Measurements from ENCODE around the gene TULP4.

The TULP4 gene

GRCh38 chr6:158322724-158323560, 10.7 kb downstream of the TULP4 start:
- H3K4me2 ChIP-seq (ENCODE audit: low read length): no peak overlapping the region
- no peak overlapping the region for H4K91ac ChIP-seq (ENCODE audit: low read depth, low read length)
- H3K79me1 ChIP-seq (ENCODE audit: low read length): no peaks in the 10 kb centered on the region
- H3K14ac ChIP-seq (ENCODE audit: low read length): no peak overlapping the region
- no peak overlapping the region for H4K12ac ChIP-seq (ENCODE audit: low read depth, low read length)
- peak overlapping the region; percentile 38 for H3K23ac ChIP-seq (ENCODE audit: low read length)
- peaks cover 2% of the 10 kb centered on the region for H3K79me2 ChIP-seq (ENCODE audit: control insufficient read depth, insufficient read depth, low read length, poor library complexity)
- H3K9me3 ChIP-seq (ENCODE audit: insufficient read depth, low read depth, low read length): no peaks in the 10 kb centered on the region
- WGBS (ENCODE audit: extremely low coverage, insufficient coverage, insufficient read length): no CpG with 5 or more reads among the region's 11 CpGs
- no peak overlapping the region for H3K9ac ChIP-seq (ENCODE audit: low read length)
- H2BK120ac ChIP-seq (ENCODE audit: insufficient read depth, low read length, poor library complexity): no peak overlapping the region
- H2AFZ ChIP-seq (ENCODE audit: insufficient read depth, low read length, poor library complexity): no peak overlapping the region
- DNase-seq: peak in 1 of 2 donors; percentile 52
- H2BK12ac ChIP-seq (ENCODE audit: low read length): no peak overlapping the region
- H3K27ac ChIP-seq (ENCODE audit: low read depth, low read length): no peak overlapping the region
- H4K8ac ChIP-seq (ENCODE audit: low read depth, low read length): no peak overlapping the region
- H3K4ac ChIP-seq (ENCODE audit: low read depth, low read length): no peak overlapping the region
- no peak overlapping the region for H2AK5ac ChIP-seq (ENCODE audit: low read length)
- peaks cover 0 to 2% of the 10 kb centered on the region in 2 experiments for H3K4me1 ChIP-seq (ENCODE audit: control insufficient read depth in 1 of 2, insufficient read depth in 2 of 2, low read length in 2 of 2)
- no peak overlapping the region for H2BK5ac ChIP-seq (ENCODE audit: low read depth, low read length, poor library complexity)
- no peak overlapping the region for H3K4me3 ChIP-seq (ENCODE audit: low read depth, low read length)
- no peaks in the 10 kb centered on the region for H3K36me3 ChIP-seq (ENCODE audit: control insufficient read depth in 1 of 2, insufficient read depth in 2 of 2, low read length in 2 of 2)
- H3K27me3 ChIP-seq (ENCODE audit: insufficient read depth, low read length): no peaks in the 10 kb centered on the region
- no peak overlapping the region for H3K18ac ChIP-seq (ENCODE audit: low read length)

GRCh38 chr6:158323561-158323958, 11.3 kb downstream of the TULP4 start:
- Histone ChIP-seq H3K79me2 (ENCODE audit: control insufficient read depth, insufficient read depth, low read length, poor library complexity) (peaks cover 2% of the 10 kb centered on the region), H2AK5ac (ENCODE audit: low read length) (no peak overlapping the region), H2BK5ac (ENCODE audit: low read depth, low read length, poor library complexity) (no peak overlapping the region), H2AFZ (ENCODE audit: insufficient read depth, low read length, poor library complexity) (no peak overlapping the region), H3K79me1 (ENCODE audit: low read length) (no peaks in the 10 kb centered on the region), H3K4me3 (ENCODE audit: low read depth, low read length) (no peak overlapping the region), H3K14ac (ENCODE audit: low read length) (no peak overlapping the region), H4K91ac (ENCODE audit: low read depth, low read length) (no peak overlapping the region), H4K12ac (ENCODE audit: low read depth, low read length) (no peak overlapping the region), H3K27ac (ENCODE audit: low read depth, low read length) (no peak overlapping the region), H3K23ac (ENCODE audit: low read length) (peak overlapping the region; percentile 38), H4K8ac (ENCODE audit: low read depth, low read length) (no peak overlapping the region), H3K27me3 (ENCODE audit: insufficient read depth, low read length) (no peaks in the 10 kb centered on the region), H3K18ac (ENCODE audit: low read length) (no peak overlapping the region), H3K9me3 (ENCODE audit: insufficient read depth, low read depth, low read length) (no peaks in the 10 kb centered on the region), H3K4ac (ENCODE audit: low read depth, low read length) (no peak overlapping the region), H3K36me3 (ENCODE audit: control insufficient read depth in 1 of 2, insufficient read depth in 2 of 2, low read length in 2 of 2) (no peaks in the 10 kb centered on the region), H3K9ac (ENCODE audit: low read length) (no peak overlapping the region), H2BK120ac (ENCODE audit: insufficient read depth, low read length, poor library complexity) (no peak overlapping the region), H3K4me2 (ENCODE audit: low read length) (no peak overlapping the region), H3K4me1 (ENCODE audit: control insufficient read depth in 1 of 2, insufficient read depth in 2 of 2, low read length in 2 of 2) (peaks cover 0 to 2% of the 10 kb centered on the region in 2 experiments), H2BK12ac (ENCODE audit: low read length) (no peak overlapping the region)
- no CpG with 5 or more reads among the region's 2 CpGs for WGBS (ENCODE audit: extremely low coverage, insufficient coverage, insufficient read length)
- no peak for DNase-seq

- no peak overlapping the region for H2AK5ac ChIP-seq (ENCODE audit: low read length)
- H3K4ac ChIP-seq (ENCODE audit: low read depth, low read length): no peak overlapping the region
- H2BK120ac ChIP-seq (ENCODE audit: insufficient read depth, low read length, poor library complexity): no peak overlapping the region
- H3K36me3 ChIP-seq (ENCODE audit: control insufficient read depth in 1 of 2, insufficient read depth in 2 of 2, low read length in 2 of 2): no peaks in the 10 kb centered on the region
- no peaks in the 10 kb centered on the region for H3K9me3 ChIP-seq (ENCODE audit: insufficient read depth, low read depth, low read length)
- H3K27ac ChIP-seq (ENCODE audit: low read depth, low read length): no peak overlapping the region
- no peaks in the 10 kb centered on the region for H3K79me1 ChIP-seq (ENCODE audit: low read length)
- H3K9ac ChIP-seq (ENCODE audit: low read length): no peak overlapping the region
- no peak overlapping the region for H3K4me3 ChIP-seq (ENCODE audit: low read depth, low read length)
- no peak overlapping the region for H3K14ac ChIP-seq (ENCODE audit: low read length)
- H3K4me2 ChIP-seq (ENCODE audit: low read length): no peak overlapping the region
- no peak for DNase-seq
- no peak overlapping the region for H2BK5ac ChIP-seq (ENCODE audit: low read depth, low read length, poor library complexity)
- H2AFZ ChIP-seq (ENCODE audit: insufficient read depth, low read length, poor library complexity): no peak overlapping the region
- WGBS (ENCODE audit: extremely low coverage, insufficient coverage, insufficient read length): no CpG with 5 or more reads among the region's 5 CpGs
- H3K23ac ChIP-seq (ENCODE audit: low read length): no peak overlapping the region
- peaks cover 2% of the 10 kb centered on the region for H3K79me2 ChIP-seq (ENCODE audit: control insufficient read depth, insufficient read depth, low read length, poor library complexity)
- no peaks in the 10 kb centered on the region for H3K27me3 ChIP-seq (ENCODE audit: insufficient read depth, low read length)
- no peak overlapping the region for H4K91ac ChIP-seq (ENCODE audit: low read depth, low read length)
- no peak overlapping the region for H4K12ac ChIP-seq (ENCODE audit: low read depth, low read length)
- no peak overlapping the region for H4K8ac ChIP-seq (ENCODE audit: low read depth, low read length)
- no peak overlapping the region for H3K18ac ChIP-seq (ENCODE audit: low read length)
- no peak overlapping the region for H2BK12ac ChIP-seq (ENCODE audit: low read length)
- H3K4me1 ChIP-seq (ENCODE audit: control insufficient read depth in 1 of 2, insufficient read depth in 2 of 2, low read length in 2 of 2): peaks cover 0 to 2% of the 10 kb centered on the region in 2 experiments
Observed at GRCh38 chr6:158324136-158324535, 11.9 kb downstream of the TULP4 start.

- Histone ChIP-seq H3K4me1 (ENCODE audit: control insufficient read depth in 1 of 2, insufficient read depth in 2 of 2, low read length in 2 of 2) (peaks cover 0 to 2% of the 10 kb centered on the region in 2 experiments), H3K4me3 (ENCODE audit: low read depth, low read length) (no peak overlapping the region), H3K4ac (ENCODE audit: low read depth, low read length) (no peak overlapping the region), H4K12ac (ENCODE audit: low read depth, low read length) (no peak overlapping the region), H3K36me3 (ENCODE audit: control insufficient read depth in 1 of 2, insufficient read depth in 2 of 2, low read length in 2 of 2) (peaks cover 0 to 4% of the 10 kb centered on the region in 2 experiments), H3K18ac (ENCODE audit: low read length) (no peak overlapping the region), H3K79me2 (ENCODE audit: control insufficient read depth, insufficient read depth, low read length, poor library complexity) (no peaks in the 10 kb centered on the region), H3K9me3 (ENCODE audit: insufficient read depth, low read depth, low read length) (no peaks in the 10 kb centered on the region), H3K79me1 (ENCODE audit: low read length) (no peaks in the 10 kb centered on the region), H4K8ac (ENCODE audit: low read depth, low read length) (no peak overlapping the region), H2BK5ac (ENCODE audit: low read depth, low read length, poor library complexity) (no peak overlapping the region), H3K4me2 (ENCODE audit: low read length) (no peak overlapping the region), H3K27me3 (ENCODE audit: insufficient read depth, low read length) (no peaks in the 10 kb centered on the region), H2AK5ac (ENCODE audit: low read length) (no peak overlapping the region), H4K91ac (ENCODE audit: low read depth, low read length) (no peak overlapping the region), H3K9ac (ENCODE audit: low read length) (no peak overlapping the region), H3K14ac (ENCODE audit: low read length) (no peak overlapping the region), H2AFZ (ENCODE audit: insufficient read depth, low read length, poor library complexity) (no peak overlapping the region), H3K23ac (ENCODE audit: low read length) (no peak overlapping the region), H3K27ac (ENCODE audit: low read depth, low read length) (no peak overlapping the region), H2BK120ac (ENCODE audit: insufficient read depth, low read length, poor library complexity) (no peak overlapping the region), H2BK12ac (ENCODE audit: low read length) (no peak overlapping the region)
- DNase-seq: no peak
- WGBS (ENCODE audit: extremely low coverage, insufficient coverage, insufficient read length): no CpG with 5 or more reads among the region's 1 CpG
Observed at GRCh38 chr6:158327211-158327610, 14.9 kb downstream of the TULP4 start.
